HCT116 (cell line): ENCODE results near the gene TIMM10. TPM values are rescaled to one million over a fixed set of nuclear protein-coding genes. Genes with fewer than 3 reads are reported as not detected.

Source experiments
- ATAC-seq: fragments of 200-7000 bp; cut with Tn5 transposase; 2 replicates; pipeline ENCODE4 v1.9.1; 2020; ENCODE audit warnings: mild to moderate bottlenecking, moderate library complexity
- BruUV-seq: library from RNA; stranded (reverse); fragments of 400-500 nt; replicated peaks from 2 replicates; lab custom pipeline; 2021; lab: Mats Ljungman, UMichigan
- CTCF ChIA-PET: fragments of 300-600 bp; sonication (Branson Sonifier 250); formaldehyde crosslinking; loops from one replicate; lab custom pipeline; 2021; ENCODE audit warnings: antibody characterized with exemption; lab: Charles Lee
- POLR2A ChIA-PET: fragments of 300-600, 350-600 bp; sonication (Branson Sonifier 250); formaldehyde crosslinking; loops from one replicate; lab custom pipeline; 2021; ENCODE audit warnings: antibody characterized with exemption; lab: Charles Lee
- RAD21 ChIA-PET, 2 experiments: fragments of 300-600 bp; sonication (Branson Sonifier 250); formaldehyde crosslinking; loops; one replicate each; lab custom pipeline; 2023; ENCODE audit warnings: low total read pairs in 2 of 2; ENCODE audit not compliant: uncharacterized antibody in 2 of 2, unreplicated experiment in 2 of 2, low non-redundant PET in 1 of 2; lab: Charles Lee
- DNase-seq: peaks from one replicate; pipeline ENCODE4 v3.0.0-alpha.2; 2010; ENCODE audit warnings: low read depth, low spot score
- H2AFZ ChIP-seq: fragments of 200-600 bp; shearing (Covaris generic), sonication (generic); 2 replicates; pipeline ENCODE4 v1.6.1; 2017; ENCODE audit warnings: low read depth, mixed run types, mixed read lengths, antibody characterized with exemption, low read length; ENCODE audit not compliant: poor library complexity, severe bottlenecking
- H3K27ac ChIP-seq: 2 replicates; pipeline ENCODE4 v1.5.1; 2012; ENCODE audit warnings: low read depth, low read length
- H3K27me3 ChIP-seq: fragments of 200-600 bp; sonication (generic); 2 replicates; pipeline ENCODE4 v1.6.1; 2016; ENCODE audit warnings: mixed run types, low read length, mixed read lengths; ENCODE audit not compliant: insufficient read depth
- H3K36me3 ChIP-seq, 2 experiments: fragments of 200-500 bp in 1 of 2; fragments of 200-600 bp in 1 of 2; sonication (Bioruptor generic) in 1 of 2; sonication (generic) in 1 of 2; 2 replicates each; pipeline versions ENCODE4 v1.5.1 to v1.6.1; 2014 to 2016; ENCODE audit warnings: low read length in 2 of 2, inconsistent platforms in 1 of 2, mixed read lengths in 1 of 2, mixed run types in 1 of 2; ENCODE audit not compliant: insufficient read depth in 2 of 2, control insufficient read depth in 1 of 2
- H3K4me1 ChIP-seq, 2 experiments: fragments of 200-600 bp in 1 of 2; sonication (generic) in 1 of 2; 2 replicates each; pipeline versions ENCODE4 v1.5.1 to v1.6.1; 2012 to 2017; ENCODE audit warnings: low read length in 2 of 2, inconsistent platforms in 1 of 2, mild to moderate bottlenecking in 1 of 2, mixed read lengths in 1 of 2, mixed run types in 1 of 2, moderate library complexity in 1 of 2; ENCODE audit not compliant: insufficient read depth in 2 of 2, control insufficient read depth in 1 of 2
- H3K4me2 ChIP-seq: fragments of 200-600 bp; sonication (generic); 2 replicates; pipeline ENCODE4 v1.6.1; 2017; ENCODE audit warnings: mixed run types, low read length, mixed read lengths
- H3K4me3 ChIP-seq, 2 experiments: fragments of 200-600 bp in 1 of 2; sonication (generic) in 1 of 2; replicated peaks in 1 of 2; 2 replicates each; pipeline ENCODE4 v1.5.1; 2011 to 2016; ENCODE audit warnings: low read length in 2 of 2, control low read depth in 1 of 2, low read depth in 1 of 2, mild to moderate bottlenecking in 1 of 2, mixed read lengths in 1 of 2, mixed run types in 1 of 2
- H3K79me2 ChIP-seq: fragments of 200-600 bp; sonication (generic); 2 replicates; pipeline ENCODE4 v1.6.1; 2017; ENCODE audit warnings: mild to moderate bottlenecking, mixed run types, low read length, moderate library complexity, mixed read lengths; ENCODE audit not compliant: insufficient read depth
- H3K9ac ChIP-seq: fragments of 200-600 bp; sonication (generic); 2 replicates; pipeline ENCODE4 v1.6.1; 2016; ENCODE audit warnings: low read length, mixed read lengths
- H3K9me2 ChIP-seq: fragments of 200-600 bp; sonication (generic), shearing (Covaris generic); 2 replicates; pipeline ENCODE4 v1.6.1; 2017; ENCODE audit warnings: mixed run types, mild to moderate bottlenecking, moderate library complexity; ENCODE audit not compliant: insufficient read depth
- H3K9me3 ChIP-seq, 2 experiments: fragments of 200-500 bp in 1 of 2; fragments of 200-600 bp in 1 of 2; sonication (Bioruptor generic) in 1 of 2; sonication (generic) in 1 of 2; 2 replicates each; pipeline ENCODE4 v1.6.1; 2014 to 2017; ENCODE audit warnings: low read length in 2 of 2, mixed read lengths in 2 of 2, inconsistent platforms in 1 of 2, low read depth in 1 of 2, mild to moderate bottlenecking in 1 of 2, mixed run types in 1 of 2, moderate library complexity in 1 of 2; ENCODE audit not compliant: control insufficient read depth in 1 of 2, insufficient read depth in 1 of 2
- H4K20me1 ChIP-seq: fragments of 200-600 bp; sonication (generic), shearing (Covaris generic); 2 replicates; pipeline ENCODE4 v1.6.1; 2017; ENCODE audit warnings: mixed run types, mild to moderate bottlenecking, moderate library complexity; ENCODE audit not compliant: insufficient read depth
- CBX3 ChIP-seq: IDR thresholded peaks from 2 replicates; pipeline ENCODE4 v1.6.1; 2012; ENCODE audit warnings: low read depth
- CTCF ChIP-seq, 3 experiments: fragments of 200-600 bp in 1 of 3; sonication (generic) in 1 of 3; IDR thresholded peaks in 2 of 3; conservative IDR thresholded peaks in 1 of 3; 2 replicates each; pipeline ENCODE4 v1.5.1; 2012 to 2017; ENCODE audit warnings: low read depth in 2 of 3, low read length in 2 of 3, antibody characterized with exemption in 1 of 3, borderline replicate concordance in 1 of 3, control low read depth in 1 of 3, mild to moderate bottlenecking in 1 of 3, mixed read lengths in 1 of 3, mixed run types in 1 of 3, moderate library complexity in 1 of 3; ENCODE audit not compliant: insufficient read depth in 1 of 3
- POLR2A ChIP-seq: IDR thresholded peaks from 2 replicates; pipeline ENCODE4 v1.7.0; 2011; ENCODE audit warnings: borderline replicate concordance; ENCODE audit not compliant: insufficient read depth, insufficient read length; ENCODE audit errors: extremely low read depth
- REST ChIP-seq: IDR thresholded peaks from 2 replicates; pipeline ENCODE4 v1.6.1; 2012; ENCODE audit warnings: low read depth
- SIN3A ChIP-seq: IDR thresholded peaks from 2 replicates; pipeline ENCODE4 v1.6.1; 2012; ENCODE audit warnings: low read depth
- ZBTB33 ChIP-seq: IDR thresholded peaks from 2 replicates; pipeline ENCODE4 v1.6.1; 2011; ENCODE audit warnings: mild to moderate bottlenecking, low read length, moderate library complexity; ENCODE audit not compliant: insufficient replicate concordance; ENCODE audit errors: extremely low read depth
- intact Hi-C: fragments of 100-400 bp; cut with micrococcal nuclease; formaldehyde crosslinking; loops from 2 replicates; pipeline ENCODE4 v1.10.0; 2022
- total RNA-seq: library from RNA; stranded (reverse); gene quantifications from one replicate; pipeline ENCODE4 v1.2.1, GENCODE V29; 2021; ENCODE audit not compliant: unreplicated experiment

Gene TIMM10
- total RNA-seq, 1 experiment from 2014 or later = 65.6 TPM

GRCh38 chr11:57487021-57487778 is 43.4 kb downstream of the TIMM10 start:
- no TSS peak for BruUV-seq
- ATAC-seq = no peak
- RAD21 ChIA-PET = no interaction called here

More at GRCh38 chr11:57487021-57487778, 43.4 kb downstream of the TIMM10 start:
- CTCF ChIA-PET = interaction anchor here (1.2 kb wide), 1 partner anchor 29 kb away, joined by 4 read pairs; no protein-coding TSS in a partner anchor
- H3K79me2 ChIP-seq = no peaks in the 10 kb centered on the region
- no peak overlapping the region for H3K4me3 ChIP-seq
- H3K27ac ChIP-seq = no peak overlapping the region
- H3K27me3 ChIP-seq = no peaks in the 10 kb centered on the region
- no peaks in the 10 kb centered on the region for H3K9me3 ChIP-seq
- no peak for DNase-seq
- intact Hi-C loops = no loop called here
- H3K4me2 ChIP-seq = no peak overlapping the region
- H2AFZ ChIP-seq = no peak overlapping the region
- no peaks in the 10 kb centered on the region for H3K9me2 ChIP-seq
- POLR2A ChIA-PET = no interaction called here
- TF ChIP-seq CTCF (IDR thresholded peaks at IDR 0.05 in 2 of 3, conservative IDR thresholded peaks at IDR 0.05 in 1 of 3; ENCODE audit: borderline replicate concordance in 1 of 3, insufficient read depth in 1 of 3, low read depth in 2 of 3, low read length in 2 of 3) = no peak
- no peak for TF ChIP-seq ZBTB33
- TF ChIP-seq REST = no peak
- no peak for TF ChIP-seq SIN3A
- no peak for TF ChIP-seq POLR2A
- TF ChIP-seq CBX3 = no peak
- no peaks in the 10 kb centered on the region for H4K20me1 ChIP-seq
- no peaks in the 10 kb centered on the region for H3K4me1 ChIP-seq
- H3K36me3 ChIP-seq = no peaks in the 10 kb centered on the region
- H3K9ac ChIP-seq = no peak overlapping the region
